H1 (cell line): ENCODE results near the gene PPP1R27. TPM values are rescaled to one million over a fixed set of nuclear protein-coding genes. Genes with fewer than 3 reads are reported as not detected.

Source experiments
- CTCF ChIA-PET: fragments of 300-600 bp; sonication (Branson Sonifier 250); formaldehyde crosslinking; loops from one replicate; lab custom pipeline; 2021; ENCODE audit not compliant: partially characterized antibody; lab: Charles Lee
- POLR2A ChIA-PET: fragments of 300-600 bp; sonication (Branson Sonifier 250); formaldehyde crosslinking; loops from one replicate; lab custom pipeline; 2021; ENCODE audit warnings: inconsistent platforms; ENCODE audit not compliant: partially characterized antibody; lab: Charles Lee
- DNase-seq, 2 experiments: peaks; one replicate each; pipeline versions ENCODE4 v3.0.0 to v3.0.0-alpha.2; 2010 to 2022; ENCODE audit warnings: low spot score in 2 of 2, low read depth in 1 of 2, mixed read lengths in 1 of 2
- FAIRE-seq: peaks from 2 replicates; lab custom pipeline; 2011; peaks lifted over from hg19 to GRCh38; lab: Jason Lieb, UNC
- H2AFZ ChIP-seq: 2 replicates; pipeline ENCODE4 v1.8.1; 2012; ENCODE audit warnings: low read length, inconsistent platforms
- H2AK5ac ChIP-seq: 2 replicates; pipeline ENCODE4 v1.6.1; 2013; ENCODE audit warnings: low read depth, low read length
- H2BK120ac ChIP-seq: replicated peaks from 2 replicates; pipeline ENCODE3; 2013; ENCODE audit warnings: low read depth, low read length, inconsistent platforms
- H2BK12ac ChIP-seq: 2 replicates; pipeline ENCODE4 v1.6.1; 2013; ENCODE audit warnings: low read depth, low read length
- H2BK15ac ChIP-seq: 2 replicates; pipeline ENCODE4 v1.6.1; 2013; ENCODE audit warnings: low read length
- H2BK20ac ChIP-seq: 2 replicates; pipeline ENCODE4 v1.6.1; 2013; ENCODE audit warnings: low read length
- H2BK5ac ChIP-seq: 2 replicates; pipeline ENCODE4 v1.6.1; 2013; ENCODE audit warnings: low read depth, low read length
- H3K14ac ChIP-seq: 2 replicates; pipeline ENCODE4 v1.6.1; 2013; ENCODE audit warnings: inconsistent platforms; ENCODE audit not compliant: insufficient read length
- H3K18ac ChIP-seq: 2 replicates; pipeline ENCODE4 v1.6.1; 2013; ENCODE audit warnings: low read length; ENCODE audit errors: extremely low read depth
- H3K23ac ChIP-seq: 2 replicates; pipeline ENCODE4 v1.6.1; 2013; ENCODE audit warnings: inconsistent platforms; ENCODE audit not compliant: insufficient read length
- H3K23me2 ChIP-seq: 2 replicates; pipeline ENCODE4 v1.6.1; 2013; ENCODE audit warnings: low read depth, low read length
- H3K27ac ChIP-seq: 2 replicates; pipeline ENCODE4 v1.6.1; 2011; ENCODE audit warnings: low read depth, low read length, inconsistent platforms
- H3K27me3 ChIP-seq, 4 experiments: replicated peaks in 1 of 4; 1 replicate in 1 of 4; 2 replicates in 3 of 4; pipeline versions ENCODE4 v1.6.1 to v1.8.1; 2011 to 2013; ENCODE audit warnings: low read length in 3 of 4, mild to moderate bottlenecking in 3 of 4, inconsistent platforms in 2 of 4, mixed read lengths in 2 of 4, moderate library complexity in 1 of 4; ENCODE audit not compliant: control insufficient read depth in 3 of 4, insufficient read depth in 3 of 4; ENCODE audit errors: extremely low read depth in 1 of 4
- H3K36me3 ChIP-seq, 4 experiments: 2 replicates each; pipeline versions ENCODE4 v1.6.1 to v1.8.1; 2011 to 2013; ENCODE audit warnings: mild to moderate bottlenecking in 4 of 4, low read length in 3 of 4, moderate library complexity in 2 of 4, control low read depth in 1 of 4, inconsistent platforms in 1 of 4; ENCODE audit not compliant: insufficient read depth in 4 of 4, control insufficient read depth in 2 of 4
- H3K4ac ChIP-seq: replicated peaks from 2 replicates; pipeline ENCODE3; 2013; ENCODE audit warnings: low read length, low read depth, mixed read lengths, inconsistent platforms; ENCODE audit not compliant: insufficient read length
- H3K4me1 ChIP-seq, 4 experiments: replicated peaks in 1 of 4; 1 replicate in 1 of 4; 2 replicates in 3 of 4; pipeline versions ENCODE4 v1.6.1 to v1.8.1; 2011 to 2013; ENCODE audit warnings: low read length in 3 of 4, inconsistent platforms in 2 of 4, mixed read lengths in 1 of 4; ENCODE audit not compliant: insufficient read depth in 4 of 4, control insufficient read depth in 3 of 4
- H3K4me2 ChIP-seq, 2 experiments: 2 replicates each; pipeline versions ENCODE4 v1.6.1 to v1.8.1; 2011 to 2013; ENCODE audit warnings: low read depth in 2 of 2, low read length in 2 of 2, control low read depth in 1 of 2, inconsistent platforms in 1 of 2, mild to moderate bottlenecking in 1 of 2; ENCODE audit not compliant: insufficient read depth in 1 of 2
- H3K4me3 ChIP-seq, 4 experiments: fragments of 200-600, 300-600 bp in 1 of 4; sonication (generic), shearing (Covaris generic), sonication (Bioruptor Twin) in 1 of 4; 2 replicates each; pipeline versions ENCODE4 v1.5.1 to v1.8.1; 2011 to 2016; ENCODE audit warnings: low read length in 4 of 4, low read depth in 3 of 4, control low read depth in 2 of 4, inconsistent platforms in 2 of 4, mild to moderate bottlenecking in 2 of 4, mixed read lengths in 1 of 4, moderate library complexity in 1 of 4; ENCODE audit not compliant: insufficient read depth in 2 of 4; ENCODE audit errors: extremely low read depth in 1 of 4
- H3K56ac ChIP-seq: replicated peaks from 2 replicates; pipeline ENCODE3; 2013; ENCODE audit warnings: low read depth, mild to moderate bottlenecking, mixed read lengths, low read length, inconsistent platforms; ENCODE audit not compliant: insufficient read length
- H3K79me1 ChIP-seq: 2 replicates; pipeline ENCODE4 v1.6.1; 2013; ENCODE audit warnings: low read depth, low read length, control low read depth
- H3K79me2 ChIP-seq, 2 experiments: 2 replicates each; pipeline versions ENCODE4 v1.6.1 to v1.8.1; 2012 to 2013; ENCODE audit warnings: low read length in 2 of 2, mild to moderate bottlenecking in 2 of 2, inconsistent platforms in 1 of 2; ENCODE audit not compliant: insufficient read depth in 2 of 2, control insufficient read depth in 1 of 2
- H3K9ac ChIP-seq, 4 experiments: replicated peaks in 1 of 4; 1 replicate in 1 of 4; 2 replicates in 3 of 4; pipeline versions ENCODE4 v1.6.1 to v1.8.1; 2011 to 2013; ENCODE audit warnings: low read depth in 3 of 4, low read length in 3 of 4, control low read depth in 2 of 4, mild to moderate bottlenecking in 2 of 4, moderate library complexity in 2 of 4, inconsistent platforms in 1 of 4; ENCODE audit errors: extremely low read depth in 1 of 4
- H3K9me3 ChIP-seq, 2 experiments: 2 replicates each; pipeline versions ENCODE4 v1.6.1 to v1.8.1; 2012 to 2013; ENCODE audit warnings: mild to moderate bottlenecking in 2 of 2, moderate library complexity in 2 of 2, control low read depth in 1 of 2, inconsistent platforms in 1 of 2, low read depth in 1 of 2, low read length in 1 of 2, mixed read lengths in 1 of 2; ENCODE audit not compliant: insufficient read depth in 2 of 2
- H4K20me1 ChIP-seq, 2 experiments: replicated peaks in 1 of 2; 2 replicates each; pipeline versions ENCODE3 to v1.8.1; 2011 to 2013; ENCODE audit warnings: inconsistent platforms in 2 of 2, low read length in 2 of 2, mild to moderate bottlenecking in 1 of 2; ENCODE audit not compliant: insufficient read depth in 2 of 2, control insufficient read depth in 1 of 2
- H4K5ac ChIP-seq: 2 replicates; pipeline ENCODE4 v1.6.1; 2013; ENCODE audit warnings: low read length, low read depth, mixed read lengths, inconsistent platforms; ENCODE audit not compliant: insufficient read length
- H4K8ac ChIP-seq: 2 replicates; pipeline ENCODE4 v1.8.0; 2013; ENCODE audit warnings: mild to moderate bottlenecking, moderate library complexity, low read length, inconsistent platforms; ENCODE audit not compliant: insufficient read depth; ENCODE audit errors: extremely low read depth
- H4K91ac ChIP-seq: replicated peaks from 2 replicates; pipeline ENCODE3; 2013; ENCODE audit warnings: low read length, mixed read lengths, inconsistent platforms; ENCODE audit not compliant: insufficient read length
- BACH1 ChIP-seq: IDR thresholded peaks from 2 replicates; pipeline ENCODE4 v1.6.1; 2012; ENCODE audit warnings: low read length, improper control_type of control experiment
- FOSL1 ChIP-seq: IDR thresholded peaks from 2 replicates; pipeline ENCODE4 v1.6.1; 2011; ENCODE audit warnings: mild to moderate bottlenecking, low read depth, low read length, moderate library complexity; ENCODE audit not compliant: insufficient read depth
- HDAC6 ChIP-seq: IDR thresholded peaks from one replicate; pipeline ENCODE4 v1.7.1; 2012; ENCODE audit warnings: low read depth, mild to moderate bottlenecking, inconsistent platforms, low read length, moderate library complexity
- KDM4A ChIP-seq: IDR thresholded peaks from one replicate; pipeline ENCODE4 v1.7.1; 2012; ENCODE audit warnings: low read depth, mild to moderate bottlenecking, moderate library complexity, low read length, inconsistent platforms; ENCODE audit not compliant: severe bottlenecking
- NRF1 ChIP-seq: IDR thresholded peaks from 2 replicates; pipeline ENCODE4 v1.6.1; 2011; ENCODE audit warnings: mild to moderate bottlenecking, low read depth, low read length, improper control_type of control experiment
- POLR2A ChIP-seq, 2 experiments: IDR thresholded peaks; 1 replicate in 1 of 2; 2 replicates in 1 of 2; pipeline ENCODE4 v1.6.1; 2011; ENCODE audit warnings: low read depth in 2 of 2, low read length in 2 of 2, mild to moderate bottlenecking in 2 of 2; ENCODE audit errors: control extremely low read depth in 1 of 2
- RBBP5 ChIP-seq: IDR thresholded peaks from 2 replicates; pipeline ENCODE4 v1.7.1; 2012; ENCODE audit warnings: low read depth, mild to moderate bottlenecking, inconsistent platforms, low read length, moderate library complexity, borderline replicate concordance
- SIN3A ChIP-seq, 2 experiments: IDR thresholded peaks in 1 of 2; conservative IDR thresholded peaks in 1 of 2; 2 replicates each; pipeline ENCODE4 v1.6.1; 2011 to 2012; ENCODE audit warnings: low read length in 2 of 2, improper control_type of control experiment in 1 of 2, low read depth in 1 of 2, mild to moderate bottlenecking in 1 of 2
- TAF7 ChIP-seq: optimal IDR thresholded peaks from 2 replicates; pipeline ENCODE3; 2011; ENCODE audit warnings: low read depth, mild to moderate bottlenecking, inconsistent platforms, low read length, moderate library complexity, borderline replicate concordance
- TBP ChIP-seq: IDR thresholded peaks from 2 replicates; pipeline ENCODE4 v1.6.1; 2011; ENCODE audit warnings: low read depth, low read length, improper control_type of control experiment
- USF2 ChIP-seq: IDR thresholded peaks from 2 replicates; pipeline ENCODE4 v1.6.1; 2011; ENCODE audit warnings: low read length, improper control_type of control experiment
- WGBS, 2 experiments: shearing (Covaris generic) in 1 of 2; methylation state at CpG; one replicate each; pipeline versions ENCODE4 v1.1.6 to v1.1.7; 2013 to 2015; ENCODE audit warnings: low lambda C conversion rate in 2 of 2, mixed read lengths in 2 of 2, inconsistent platforms in 1 of 2, low coverage in 1 of 2, missing lambda C conversion rate in 1 of 2; ENCODE audit not compliant: insufficient replicate concordance in 2 of 2, insufficient coverage in 1 of 2, insufficient read length in 1 of 2; ENCODE audit errors: extremely low coverage in 1 of 2, missing lambda C conversion rate in 1 of 2; 5-methylcytosine and 5-hydroxymethylcytosine counted together
- polyA plus RNA-seq, 7 experiments: library from polyadenylated mRNA; depleted of rRNA in 3 of 7; stranded (reverse) in 5 of 7; unstranded in 2 of 7; fragments of >200 nt in 5 of 7; fragments of 200-250 nt in 2 of 7; gene quantifications; 1 replicate in 5 of 7; 2 replicates in 1 of 7; 4 replicates in 1 of 7; pipeline versions ENCODE4 v1.2.1 to v1.2.3, GENCODE V29; 2011 to 2013; ENCODE audit warnings: missing spikeins in 2 of 7, mixed read lengths in 2 of 7
- total RNA-seq: library from RNA; stranded (reverse); fragmentation: NEBNext Ultra II Directional; extraction: Animal tissue kit (Norgen Biotek cat#: 25700); gene quantifications from 2 replicates; pipeline ENCODE4 v1.2.1, GENCODE V29; 2021

PPP1R27 gene
- total and polyA plus RNA-seq, 2 of the 8 experiments (the other 6 are each of a cell fraction or from before 2014, with no cell fraction given): 0.27 TPM; not detected in 1

GRCh38 chr17:81822996-81823819 is 11.6 kb downstream of the PPP1R27 start:
- H3K14ac ChIP-seq: no peak overlapping the region
- H3K27ac ChIP-seq: no peak overlapping the region
- H3K4ac ChIP-seq: no peak overlapping the region
- no peak overlapping the region for H3K4me3 ChIP-seq
- ChIA-PET POLR2A (interaction anchor here (0.9 to 2.2 kb wide), 8 partner anchors 10 to 90 kb away, joined by 3 to 11 read pairs (median 5); partner anchors contain the start of gene MCRIP1), CTCF (interaction anchor here (0.6 to 2.2 kb wide), 6 partner anchors 10 to 590 kb away, joined by 3 to 19 read pairs (median 6); no protein-coding TSS in a partner anchor)
- no peak overlapping the region for H2BK15ac ChIP-seq
- no peak overlapping the region for H2BK20ac ChIP-seq
- no peak overlapping the region for H3K23ac ChIP-seq
- H3K4me1 ChIP-seq: peaks cover 0 to 16% (median 9%) of the 10 kb centered on the region in 4 experiments; a peak in 5 of 7 replicates
- H3K79me2 ChIP-seq: peaks cover 0 to 3% of the 10 kb centered on the region in 2 experiments; a peak in 1 of 4 replicates
- FAIRE-seq: no peak
- H3K27me3 ChIP-seq: no peaks in the 10 kb centered on the region
- no peak overlapping the region for H4K91ac ChIP-seq
- H2BK120ac ChIP-seq: no peak overlapping the region
- DNase-seq: no peak
- H3K56ac ChIP-seq: no peak overlapping the region
- WGBS, 2 experiments: 95% methylated on average over 14 of the region's 30 CpGs; no CpG with 5 or more reads in 1 of the 2 experiments
- peaks cover 4 to 10% of the 10 kb centered on the region in 2 experiments for H4K20me1 ChIP-seq
- no peak overlapping the region for H3K4me2 ChIP-seq
- no peak overlapping the region for H2BK5ac ChIP-seq
- no peaks in the 10 kb centered on the region for H3K9me3 ChIP-seq
- H3K9ac ChIP-seq: no peak overlapping the region
- no peak overlapping the region for H4K5ac ChIP-seq
- no peaks in the 10 kb centered on the region for H3K36me3 ChIP-seq
- H2BK12ac ChIP-seq: no peak overlapping the region
- H2AK5ac ChIP-seq: no peak overlapping the region
- H3K18ac ChIP-seq: no peak overlapping the region
- no peak overlapping the region for H4K8ac ChIP-seq
- no peak overlapping the region for H2AFZ ChIP-seq
- no peaks in the 10 kb centered on the region for H3K23me2 ChIP-seq
- peaks cover 2% of the 10 kb centered on the region; the same call in 1 of the 2 replicates for H3K79me1 ChIP-seq
- TF ChIP-seq RBBP5 (no peak), FOSL1 (no peak), TBP (no peak), TAF7 (no peak), USF2 (no peak), HDAC6 (no peak), POLR2A (IDR thresholded peaks at IDR 0.05; ENCODE audit: control extremely low read depth in 1 of 2, low read depth in 2 of 2, low read length in 2 of 2) (no peak), NRF1 (no peak), BACH1 (no peak), SIN3A (conservative IDR thresholded peaks at IDR 0.05 in 1 of 2, IDR thresholded peaks at IDR 0.05 in 1 of 2; ENCODE audit: low read depth in 1 of 2, low read length in 2 of 2) (no peak), KDM4A (no peak)
